ENCODE measurements around the gene ZEB1.
"Not testable (repeated sequence)": the region's sequence is repeated elsewhere in the genome, so short reads cannot be mapped to it uniquely, and the experiment has no call there.

Gene ZEB1

GRCh38 chr10:31536302-31536701 lies 217.3 kb downstream of the ZEB1 start:
- H3K9me3 ChIP-seq (ENCODE audit: insufficient read depth, low read depth, low read length) = no peaks in the 10 kb centered on the region
- WGBS = 86% methylated on average over 3 of the region's 3 CpGs

GRCh38 chr10:31549896-31550295 lies 230.9 kb downstream of the ZEB1 start:
- Histone ChIP-seq H3K27me3 (ENCODE audit: insufficient read depth, low read length) (no peaks in the 10 kb centered on the region), H3K9me3 (ENCODE audit: insufficient read depth, low read depth, low read length) (no peaks in the 10 kb centered on the region), H3K4me1 (ENCODE audit: insufficient read depth, low read length) (no peaks in the 10 kb centered on the region), H3K4me3 (ENCODE audit: low read length) (no peak overlapping the region), H3K36me3 (ENCODE audit: insufficient read depth, low read length) (no peaks in the 10 kb centered on the region), H3K9ac (ENCODE audit: low read depth, low read length) (no peak overlapping the region), H3K27ac (ENCODE audit: low read depth, low read length) (no peak overlapping the region)
- 98% methylated on average over 2 of the region's 2 CpGs for WGBS

More at GRCh38 chr10:31536302-31536701, 217.3 kb downstream of the ZEB1 start:
- Histone ChIP-seq H3K36me3 (ENCODE audit: insufficient read depth, low read length) (no peaks in the 10 kb centered on the region), H3K9ac (ENCODE audit: low read depth, low read length) (no peak overlapping the region), H3K27me3 (ENCODE audit: insufficient read depth, low read length) (no peaks in the 10 kb centered on the region), H3K4me3 (ENCODE audit: low read length) (no peak overlapping the region), H3K4me1 (ENCODE audit: insufficient read depth, low read length) (no peaks in the 10 kb centered on the region), H3K27ac (ENCODE audit: low read depth, low read length) (no peak overlapping the region)

- Histone ChIP-seq H3K36me3 (ENCODE audit: insufficient read depth, low read length) (no peaks in the 10 kb centered on the region), H3K4me3 (ENCODE audit: low read length) (no peak overlapping the region), H3K27me3 (ENCODE audit: insufficient read depth, low read length) (no peaks in the 10 kb centered on the region), H3K27ac (ENCODE audit: low read depth, low read length) (no peak overlapping the region), H3K9me3 (ENCODE audit: insufficient read depth, low read depth, low read length) (0 out of 2 replicates have a peak, but pooled peaks cover 2% of the 10 kb centered on the region), H3K4me1 (ENCODE audit: insufficient read depth, low read length) (no peaks in the 10 kb centered on the region), H3K9ac (ENCODE audit: low read depth, low read length) (no peak overlapping the region)
- 87% methylated on average over 2 of the region's 2 CpGs for WGBS
These were observed 235.5 kb downstream of the ZEB1 start for GRCh38 chr10:31554556-31554955.

DNA sequence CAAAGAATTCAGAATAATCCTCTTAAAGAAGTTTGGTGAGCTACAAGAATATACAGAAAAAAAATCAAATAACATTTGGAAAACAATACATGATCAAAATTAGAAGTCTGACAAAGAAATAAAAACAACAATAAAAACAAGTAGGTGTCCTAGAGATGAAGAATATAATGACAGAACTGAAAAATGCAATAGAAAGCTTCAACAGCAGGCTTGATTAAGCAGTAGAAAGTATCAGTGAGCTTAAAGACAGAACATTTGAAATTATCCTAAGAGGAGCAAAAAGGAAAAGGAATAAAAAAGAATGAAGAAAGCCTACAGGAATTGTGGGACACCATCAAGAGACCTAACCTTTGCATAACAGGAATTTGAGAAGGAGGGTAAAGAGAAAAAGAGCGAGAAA lies 238.8 kb downstream of the ZEB1 start:
- peaks cover 5% of the 10 kb centered on the region; the same call in 1 of the 2 replicates for H3K9me3 ChIP-seq (ENCODE audit: insufficient read depth, low read depth, low read length)
- no peak overlapping the region for H3K4me3 ChIP-seq (ENCODE audit: low read length)
- no peak overlapping the region for H3K9ac ChIP-seq (ENCODE audit: low read depth, low read length)
- H3K27ac ChIP-seq (ENCODE audit: low read depth, low read length) = no peak overlapping the region
- H3K27me3 ChIP-seq (ENCODE audit: insufficient read depth, low read length) = no peaks in the 10 kb centered on the region
- no peaks in the 10 kb centered on the region for H3K4me1 ChIP-seq (ENCODE audit: insufficient read depth, low read length)
- no CpG with 5 or more reads among the region's 1 CpG for WGBS
- H3K36me3 ChIP-seq (ENCODE audit: insufficient read depth, low read length) = no peaks in the 10 kb centered on the region

GRCh38 chr10:31568252-31568861 lies 249.3 kb downstream of the ZEB1 start:
- not testable (repeated sequence) for H3K9ac ChIP-seq (ENCODE audit: low read depth, low read length); H3K9me3 ChIP-seq (ENCODE audit: insufficient read depth, low read depth, low read length); H3K36me3 ChIP-seq (ENCODE audit: insufficient read depth, low read length); H3K4me3 ChIP-seq (ENCODE audit: low read length); H3K27me3 ChIP-seq (ENCODE audit: insufficient read depth, low read length); H3K27ac ChIP-seq (ENCODE audit: low read depth, low read length); H3K4me1 ChIP-seq (ENCODE audit: insufficient read depth, low read length)
- WGBS = 91% methylated on average over 3 of the region's 3 CpGs

- H3K9me3 ChIP-seq (ENCODE audit: insufficient read depth, low read depth, low read length) = 0 out of 2 replicates have a peak, but pooled peaks cover 6% of the 10 kb centered on the region
- 84% methylated on average over 2 of the region's 2 CpGs for WGBS
- H3K27me3 ChIP-seq (ENCODE audit: insufficient read depth, low read length) = no peaks in the 10 kb centered on the region
- no peak overlapping the region for H3K9ac ChIP-seq (ENCODE audit: low read depth, low read length)
- no peaks in the 10 kb centered on the region for H3K36me3 ChIP-seq (ENCODE audit: insufficient read depth, low read length)
- no peak overlapping the region for H3K4me3 ChIP-seq (ENCODE audit: low read length)
- no peaks in the 10 kb centered on the region for H3K4me1 ChIP-seq (ENCODE audit: insufficient read depth, low read length)
- H3K27ac ChIP-seq (ENCODE audit: low read depth, low read length) = no peak overlapping the region
These were observed 255.6 kb downstream of the ZEB1 start for GRCh38 chr10:31574577-31574976.

- Histone ChIP-seq H3K27me3 (ENCODE audit: insufficient read depth, low read length) (no peaks in the 10 kb centered on the region), H3K27ac (ENCODE audit: low read depth, low read length) (no peak overlapping the region), H3K36me3 (ENCODE audit: insufficient read depth, low read length) (no peaks in the 10 kb centered on the region), H3K9ac (ENCODE audit: low read depth, low read length) (no peak overlapping the region), H3K4me3 (ENCODE audit: low read length) (no peak overlapping the region), H3K9me3 (ENCODE audit: insufficient read depth, low read depth, low read length) (0 out of 2 replicates have a peak, but pooled peaks cover 6% of the 10 kb centered on the region), H3K4me1 (ENCODE audit: insufficient read depth, low read length) (0 out of 2 replicates have a peak, but pooled peaks cover 2% of the 10 kb centered on the region)
- WGBS = 92% methylated on average over 3 of the region's 3 CpGs
These were observed 259.3 kb downstream of the ZEB1 start for GRCh38 chr10:31578181-31578852.

DNA sequence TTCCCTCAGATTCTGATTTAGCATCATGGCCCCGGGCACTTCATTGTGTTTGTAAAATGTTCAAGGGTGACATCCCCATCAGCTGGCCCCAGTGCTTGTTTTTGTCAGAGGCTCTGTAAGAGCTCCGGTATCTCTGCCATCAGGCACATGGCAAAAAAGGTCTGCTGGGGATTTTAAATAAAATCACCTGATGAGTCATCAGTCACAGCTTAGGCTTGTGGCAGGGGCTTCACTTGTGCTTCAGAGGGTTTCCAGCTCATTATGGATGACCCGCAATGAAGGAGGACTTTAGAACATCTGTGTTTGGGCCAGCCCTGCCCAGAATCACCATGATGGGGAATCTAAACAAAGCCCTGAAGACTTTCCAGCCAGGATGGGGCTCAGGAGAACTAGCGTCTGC lies 259.9 kb downstream of the ZEB1 start:
- H3K9me3 ChIP-seq (ENCODE audit: insufficient read depth, low read depth, low read length) = 0 out of 2 replicates have a peak, but pooled peaks cover 6% of the 10 kb centered on the region
- no peaks in the 10 kb centered on the region for H3K36me3 ChIP-seq (ENCODE audit: insufficient read depth, low read length)
- H3K4me3 ChIP-seq (ENCODE audit: low read length) = no peak overlapping the region
- peaks cover 3% of the 10 kb centered on the region; the same call in 1 of the 2 replicates for H3K4me1 ChIP-seq (ENCODE audit: insufficient read depth, low read length)
- no peak overlapping the region for H3K9ac ChIP-seq (ENCODE audit: low read depth, low read length)
- no peak overlapping the region for H3K27ac ChIP-seq (ENCODE audit: low read depth, low read length)
- no peaks in the 10 kb centered on the region for H3K27me3 ChIP-seq (ENCODE audit: insufficient read depth, low read length)
- WGBS = 90% methylated on average over 4 of the region's 4 CpGs

All from HUES64 (cell line).